Measurements from ENCODE around the gene GARIN5A.
"Not testable (repeated sequence)": the region's sequence is repeated elsewhere in the genome, so short reads cannot be mapped to it uniquely, and the experiment has no call there.

GARIN5A gene

DNA sequence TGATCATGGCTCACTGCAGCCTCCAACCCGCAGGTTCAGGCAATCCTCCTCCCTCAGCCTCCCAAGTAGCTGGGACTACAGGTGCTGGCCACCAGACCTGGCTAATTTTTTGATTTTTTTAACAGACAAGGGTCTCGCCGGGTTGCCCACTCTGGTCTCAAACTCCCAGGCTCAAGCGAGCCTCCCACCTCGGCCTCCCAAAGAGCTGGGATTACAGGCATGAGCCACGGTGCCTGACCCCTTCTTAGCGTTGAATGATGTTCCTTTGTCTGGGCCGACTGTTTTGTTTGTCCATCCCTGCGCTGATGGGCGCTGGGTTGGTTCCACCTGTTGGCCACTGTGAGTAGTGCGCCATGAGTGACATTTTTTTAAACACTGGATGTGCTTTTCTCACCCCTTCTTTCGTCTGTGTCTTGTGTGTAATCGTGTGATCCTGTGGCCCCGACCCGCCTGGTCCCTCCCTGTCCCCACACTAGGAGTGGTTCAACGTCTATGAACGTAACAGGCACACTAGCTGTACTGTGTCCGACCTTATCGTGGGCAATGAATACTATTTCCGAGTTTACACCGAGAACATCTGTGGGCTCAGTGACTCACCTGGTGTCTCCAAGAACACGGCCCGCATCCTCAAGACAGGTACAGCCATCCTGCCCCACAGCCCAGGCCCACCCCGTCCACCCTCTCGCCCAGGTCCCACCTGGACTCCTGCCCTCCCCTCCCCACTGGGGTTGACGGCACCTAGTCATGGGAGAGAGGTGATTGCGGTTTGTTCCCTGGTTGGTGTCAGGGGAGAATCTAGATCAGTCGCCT is 15.4 kb downstream of the GARIN5A start:
- DNase-seq: peak; percentile 46

DNA sequence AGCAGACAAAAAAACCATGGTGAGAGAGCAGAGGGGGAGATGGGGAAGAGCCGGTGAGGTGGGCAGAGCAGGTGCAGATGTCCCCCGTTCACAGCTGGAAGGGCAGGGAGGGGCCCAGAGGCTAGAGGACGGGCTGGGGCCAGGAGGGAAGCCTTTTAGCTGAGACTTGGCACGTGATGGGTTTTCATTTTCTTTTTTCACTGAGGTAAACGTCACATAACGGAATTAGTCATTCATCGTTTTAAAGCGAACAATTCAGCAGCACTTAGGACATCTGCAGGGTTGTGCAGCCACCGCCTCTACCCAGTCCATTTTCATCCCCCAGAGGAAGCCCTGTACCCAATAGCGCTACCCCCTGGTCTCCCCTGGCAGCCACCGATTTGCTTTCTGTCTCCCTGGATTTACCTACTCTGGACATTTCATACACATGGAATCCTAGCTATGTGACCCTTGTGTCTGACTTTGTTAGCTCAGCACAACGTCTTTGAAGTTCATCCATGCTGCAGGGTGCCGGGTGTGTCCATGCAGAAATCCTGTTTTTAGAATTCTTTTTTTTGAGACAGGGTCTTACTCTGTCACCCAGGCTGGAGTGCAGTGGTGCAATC is 16.4 kb downstream of the GARIN5A start:
- DNase-seq: no peak

DNA sequence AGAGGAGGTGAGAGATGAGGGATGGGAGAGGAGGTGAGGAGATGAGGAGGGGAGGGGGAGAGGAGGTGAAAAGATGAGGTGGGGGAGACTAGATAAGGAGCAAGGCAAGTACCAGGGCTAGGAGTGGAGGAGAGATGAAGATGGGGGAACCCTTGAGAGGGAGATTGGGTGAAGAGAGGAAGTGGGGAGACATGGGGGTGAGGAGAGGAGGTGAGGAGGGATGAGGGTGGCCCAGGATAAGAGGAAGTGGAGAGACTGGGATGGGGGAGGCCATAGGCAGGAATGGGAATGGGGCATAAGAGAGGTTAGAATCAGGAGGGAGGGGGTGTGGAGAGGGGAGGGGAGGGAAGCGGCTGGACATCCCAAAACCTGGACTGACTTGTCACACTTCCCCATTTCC is 17.0 kb downstream of the GARIN5A start:
- no peak for DNase-seq

DNA sequence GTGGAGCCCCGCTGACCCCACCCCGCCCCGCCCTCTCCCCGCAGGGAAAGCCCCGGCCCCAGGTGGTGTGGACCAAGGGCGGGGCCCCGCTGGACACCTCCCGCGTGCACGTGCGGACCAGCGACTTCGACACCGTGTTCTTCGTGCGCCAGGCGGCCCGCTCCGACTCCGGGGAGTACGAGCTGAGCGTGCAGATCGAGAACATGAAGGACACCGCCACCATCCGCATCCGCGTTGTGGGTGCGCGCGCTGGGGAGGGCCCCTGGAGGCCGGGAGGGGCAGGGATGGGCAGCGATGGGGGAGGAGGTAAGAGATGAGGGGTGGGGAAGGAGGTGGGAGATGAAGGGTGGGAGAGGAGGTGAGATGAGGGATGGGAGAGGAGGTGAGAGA is 17.6 kb downstream of the GARIN5A start:
- no peak for DNase-seq

DNA sequence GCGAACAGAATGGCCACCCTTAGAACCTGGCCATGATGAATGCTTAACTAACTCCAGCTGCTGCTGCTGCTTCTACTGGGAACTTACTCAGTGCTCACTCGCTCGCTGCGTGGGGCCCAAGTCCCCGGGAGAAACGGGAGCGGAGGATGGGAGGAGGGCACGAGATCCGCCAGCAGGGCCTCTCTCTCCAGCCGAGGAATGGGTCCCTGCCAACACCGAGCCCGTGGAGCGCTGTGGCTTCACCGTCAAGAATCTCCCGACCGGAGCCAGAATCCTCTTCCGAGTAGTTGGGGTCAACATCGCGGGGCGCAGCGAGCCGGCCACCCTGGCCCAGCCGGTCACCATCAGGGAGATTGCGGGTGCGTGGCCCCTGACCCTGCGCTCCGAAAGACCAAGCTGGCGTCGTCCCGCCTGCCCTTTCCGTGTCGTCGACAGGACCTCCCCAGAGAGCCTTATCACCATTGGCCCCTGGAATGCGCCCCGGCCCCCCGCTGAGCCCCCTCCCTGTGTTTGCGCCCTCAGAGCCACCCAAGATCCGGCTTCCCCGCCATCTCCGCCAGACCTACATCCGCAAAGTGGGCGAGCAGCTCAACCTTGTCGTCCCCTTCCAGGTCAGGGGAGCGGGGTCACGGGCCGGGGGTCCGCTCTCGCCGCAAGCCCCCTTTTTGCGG is 18.1 kb downstream of the GARIN5A start:
- DNase-seq: no peak

DNA sequence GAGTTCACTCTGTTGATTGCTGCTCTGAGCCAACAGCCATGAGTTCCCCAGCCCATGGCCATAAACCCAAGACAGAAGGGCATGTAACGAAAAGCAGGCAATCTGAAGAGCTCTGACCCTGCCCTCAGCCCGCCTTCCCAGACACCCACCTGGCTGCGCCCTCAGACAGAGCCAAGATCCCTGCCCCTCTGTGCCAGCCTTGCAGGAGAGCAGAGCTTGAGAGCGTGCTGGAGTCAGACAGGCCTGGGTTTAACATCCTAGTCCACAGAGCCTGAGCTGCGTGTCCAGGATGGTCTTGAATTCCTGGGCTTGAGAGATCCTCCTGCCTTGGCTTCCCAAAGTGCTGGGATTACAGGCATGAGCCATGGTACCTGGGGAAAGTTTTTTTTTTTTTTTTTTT is 19.3 kb downstream of the GARIN5A start:
- DNase-seq: no peak

DNA sequence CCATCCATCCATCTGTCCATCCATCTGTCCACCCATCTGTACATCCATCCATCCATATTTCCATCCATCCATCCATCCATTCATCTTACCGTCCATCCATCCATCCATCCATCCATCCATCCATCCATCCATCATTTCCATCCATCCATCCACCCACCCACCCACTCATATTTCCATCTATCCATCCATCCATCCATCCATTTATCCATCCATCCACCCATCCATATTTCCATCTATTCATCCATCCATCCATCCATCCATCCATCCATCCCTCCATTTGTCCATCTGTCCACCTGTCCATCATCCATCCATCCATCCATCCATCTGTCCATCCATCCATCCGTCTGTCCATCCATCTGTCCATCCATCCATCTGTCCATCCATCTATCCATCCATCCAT is 20.7 kb downstream of the GARIN5A start:
- no peak for DNase-seq

DNA sequence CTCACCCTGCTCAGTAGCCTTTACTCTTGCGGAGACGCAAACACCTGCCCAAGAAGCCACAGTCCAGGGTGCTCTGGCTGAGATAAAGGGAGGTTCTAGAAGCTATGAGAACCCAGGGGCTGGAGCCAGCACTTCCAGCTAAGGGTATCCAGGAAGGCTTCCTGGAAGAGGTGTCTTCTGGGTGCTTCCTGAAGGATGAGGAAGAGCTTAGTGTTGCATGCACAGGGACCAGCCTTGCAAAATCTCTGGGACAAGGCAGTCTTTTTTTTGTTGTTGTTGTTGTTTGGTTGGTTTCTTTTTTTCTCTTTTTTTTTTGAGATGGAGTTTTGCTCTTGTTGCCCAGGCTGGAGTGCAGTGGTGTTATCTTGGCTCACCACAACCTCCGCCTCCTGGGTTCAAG is 23.4 kb downstream of the GARIN5A start:
- DNase-seq: no peak

DNA sequence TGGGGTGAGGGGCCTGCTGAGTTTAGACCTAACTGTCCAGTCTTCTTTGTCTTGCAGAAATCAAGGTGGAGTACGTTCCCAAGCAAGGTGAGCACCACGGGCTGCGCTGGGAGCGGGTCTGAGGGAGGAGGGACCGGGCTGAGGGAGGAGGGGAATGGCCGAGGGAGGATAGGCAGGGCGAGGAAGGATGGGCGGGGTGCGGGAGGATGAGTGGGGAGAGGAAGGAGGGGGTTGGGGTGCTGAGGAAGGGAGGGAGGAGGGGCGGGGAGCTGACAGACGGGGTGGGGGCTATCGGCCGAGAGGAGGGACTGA is 25.5 kb downstream of the GARIN5A start:
- no peak for DNase-seq

DNA sequence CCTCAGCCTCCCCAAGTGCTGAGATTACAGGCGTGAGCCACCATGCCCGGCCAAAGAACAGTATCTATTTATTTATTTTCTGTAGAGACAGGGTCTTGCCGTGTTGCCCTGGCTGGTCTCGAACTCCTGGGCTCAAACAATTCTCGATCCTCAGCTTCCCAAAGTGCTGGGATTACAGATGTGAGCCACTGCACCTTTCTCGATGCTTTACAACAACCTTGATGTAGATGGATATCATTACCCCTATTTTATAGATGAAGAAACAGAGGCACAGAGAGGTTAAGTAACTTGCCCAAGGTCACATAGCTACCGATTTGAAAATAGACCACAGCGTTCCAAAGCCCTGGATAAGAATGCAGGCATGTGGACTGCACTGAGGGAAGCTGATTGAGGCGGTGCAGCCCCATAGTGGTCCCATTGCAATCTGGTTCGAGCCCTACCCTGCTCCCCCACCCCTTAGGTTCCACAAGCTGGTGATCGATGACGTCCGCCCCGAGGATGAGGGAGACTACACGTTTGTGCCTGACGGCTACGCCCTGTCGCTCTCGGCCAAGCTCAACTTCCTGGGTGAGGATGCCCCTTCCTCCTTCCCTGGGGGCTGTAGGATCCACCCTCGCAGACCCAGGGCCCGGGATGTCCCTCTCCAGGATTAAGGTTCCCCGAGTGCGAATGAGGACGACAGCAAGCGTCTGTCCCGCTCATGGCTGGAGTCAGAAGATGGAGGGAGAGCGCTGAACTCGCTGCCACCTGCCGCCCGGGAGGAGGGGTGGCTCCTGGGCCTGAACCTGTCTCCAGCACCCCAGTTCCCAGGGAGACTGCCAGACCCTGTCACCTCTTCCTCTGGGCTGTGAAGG is 26.1 kb downstream of the GARIN5A start:
- no peak for DNase-seq

DNA sequence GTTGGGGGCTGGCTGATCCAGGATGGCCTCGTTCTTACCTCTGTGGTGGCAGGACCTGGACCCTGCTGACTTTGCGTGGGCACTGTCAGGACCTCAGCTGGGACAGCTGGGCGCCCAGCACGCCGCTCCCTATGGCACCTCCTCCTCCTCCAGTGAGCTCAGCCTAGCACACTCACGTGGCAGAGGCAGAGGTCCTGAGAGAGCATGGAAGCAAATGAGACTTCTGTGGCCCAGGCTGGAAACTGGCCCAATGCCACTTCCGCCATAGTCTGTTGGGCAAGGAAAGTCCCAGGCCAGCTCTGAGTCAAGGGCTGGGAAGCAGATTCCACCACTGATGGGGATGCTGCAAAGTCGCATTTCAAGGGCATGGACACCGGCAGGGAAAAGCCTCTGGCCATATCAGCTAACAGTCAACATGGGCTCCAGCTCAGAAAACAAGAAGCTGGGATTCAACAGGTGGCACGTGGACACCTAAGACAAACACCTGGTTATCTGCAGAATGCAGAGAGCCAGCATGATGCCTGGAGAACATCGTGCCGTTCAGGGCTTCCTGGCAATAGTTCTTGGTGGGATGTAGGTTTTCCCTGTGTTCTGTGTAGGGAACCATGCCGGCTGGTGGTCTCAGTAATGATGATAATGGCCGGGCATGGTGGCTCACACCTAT is 27.3 kb downstream of the GARIN5A start:
- no peak for DNase-seq

DNA sequence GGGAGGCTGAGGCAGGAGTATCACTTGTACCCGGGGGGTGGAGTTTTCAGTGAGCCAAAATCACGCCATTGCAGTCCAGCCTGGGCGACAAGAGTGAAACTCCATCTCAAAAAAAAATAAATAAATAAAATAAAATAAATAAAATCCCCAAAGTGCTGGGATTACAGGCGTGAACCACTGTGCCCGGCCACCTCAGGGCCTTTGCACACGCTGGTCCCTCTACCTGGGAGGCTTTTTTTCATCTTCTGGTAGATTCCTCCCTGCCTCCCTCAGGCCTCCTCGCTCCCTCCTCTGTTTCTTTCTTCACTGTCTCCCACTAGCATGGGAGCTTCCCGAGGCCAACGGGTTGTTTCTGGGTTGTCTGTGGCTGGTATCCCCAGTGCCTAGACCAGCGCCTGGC is 28.9 kb downstream of the GARIN5A start:
- DNase-seq: no peak

DNA sequence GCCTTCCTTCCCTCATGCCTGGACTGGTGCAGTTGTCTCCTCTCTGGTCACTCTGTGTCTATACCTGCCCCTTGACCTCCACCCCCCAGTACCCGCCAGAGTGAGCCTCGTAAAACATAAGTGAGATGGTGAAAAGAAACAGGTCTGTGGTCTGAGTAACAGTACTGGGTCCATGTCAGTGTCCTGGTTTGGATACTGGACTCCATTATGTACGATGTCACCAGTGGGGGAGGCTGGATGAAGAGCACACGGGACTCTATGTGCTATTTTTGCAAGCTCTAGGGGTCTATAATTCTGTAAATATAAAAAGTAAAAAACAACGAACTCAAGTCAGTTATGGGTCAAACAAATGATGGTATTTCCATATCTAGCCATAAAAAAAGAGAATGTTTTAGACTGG is 29.6 kb downstream of the GARIN5A start:
- no peak for DNase-seq

DNA sequence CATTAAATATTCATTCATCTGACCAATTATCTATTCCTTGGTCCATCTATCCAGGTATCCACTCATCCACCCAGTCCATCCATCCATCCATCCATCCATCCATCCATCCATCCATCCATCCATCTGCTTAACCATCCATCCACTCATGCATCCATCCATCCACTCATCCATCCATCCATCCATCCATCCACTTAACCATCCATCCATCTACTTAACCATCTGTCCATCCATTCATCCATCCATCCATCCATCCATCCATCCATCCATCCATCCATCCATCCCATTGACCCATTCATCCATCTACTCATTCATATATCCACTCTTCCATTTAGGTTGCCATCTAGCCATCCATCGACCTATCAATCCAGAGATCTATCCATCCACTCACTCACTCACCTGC is 32.6 kb downstream of the GARIN5A start:
- DNase-seq: no peak

DNA sequence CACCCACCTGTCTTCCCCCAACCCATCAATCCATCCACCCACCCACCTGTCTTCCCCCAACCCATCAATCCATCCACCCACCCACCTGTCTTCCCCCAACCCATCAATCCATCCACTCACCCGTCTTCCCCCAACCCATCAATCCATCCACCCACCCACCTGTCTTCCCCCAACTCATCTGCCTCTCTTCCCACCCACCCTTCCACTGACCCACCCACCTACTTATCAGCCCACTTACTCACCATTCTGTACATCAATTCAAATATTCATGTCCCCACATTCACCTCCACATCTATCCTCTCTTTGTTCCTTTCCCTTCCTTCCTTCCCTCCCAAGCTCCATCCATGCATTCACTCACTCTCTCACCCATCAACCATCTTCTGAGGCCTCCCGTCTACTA is 37.5 kb downstream of the GARIN5A start:
- DNase-seq: not testable (repeated sequence)

DNA sequence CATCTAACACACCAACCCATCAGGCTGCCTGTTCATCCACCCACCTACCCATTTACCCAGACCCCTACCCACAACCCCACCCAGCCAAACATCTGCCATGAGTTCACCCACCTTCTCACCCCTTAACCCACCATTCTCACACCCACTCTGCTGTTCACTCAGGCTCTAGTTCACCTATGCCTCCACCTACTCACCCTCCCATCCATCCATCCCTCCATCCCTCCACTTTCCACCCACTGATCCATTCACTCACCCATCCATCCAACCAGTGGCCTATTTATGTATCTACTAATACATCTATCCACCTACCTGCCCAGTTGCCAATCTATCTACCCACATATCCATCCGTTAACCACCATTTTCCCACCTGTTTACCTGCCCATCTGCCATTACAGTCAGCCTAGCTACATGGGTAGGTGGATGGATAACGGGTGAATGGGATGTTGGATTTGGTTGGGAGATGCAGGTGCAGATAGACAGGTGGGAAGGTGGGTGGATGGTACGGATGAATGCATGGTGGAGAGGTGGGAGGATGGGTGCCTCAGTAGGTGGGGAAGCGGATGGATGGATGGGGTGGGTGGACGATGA is 38.7 kb downstream of the GARIN5A start:
- DNase-seq: no peak

DNA sequence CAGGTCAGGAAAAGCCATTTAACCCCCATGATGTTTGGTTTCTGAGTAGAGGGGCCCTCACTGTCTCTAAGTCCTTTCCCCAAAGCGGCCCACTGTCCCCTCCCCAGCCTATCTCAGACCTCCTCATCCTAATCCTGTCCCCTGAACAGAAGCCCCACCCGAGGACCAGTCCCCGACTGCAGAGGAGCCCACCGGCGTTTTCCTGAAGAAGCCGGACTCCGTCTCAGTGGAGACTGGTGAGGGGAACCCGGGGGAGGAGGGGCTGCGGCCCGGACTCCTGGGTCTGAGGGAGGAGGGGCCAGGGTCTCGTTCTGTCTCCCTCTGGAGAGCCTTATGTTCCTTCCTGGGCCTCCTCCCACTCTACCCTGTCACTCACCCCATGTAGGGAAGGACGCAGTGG is 41.0 kb downstream of the GARIN5A start:
- no peak for DNase-seq

DNA sequence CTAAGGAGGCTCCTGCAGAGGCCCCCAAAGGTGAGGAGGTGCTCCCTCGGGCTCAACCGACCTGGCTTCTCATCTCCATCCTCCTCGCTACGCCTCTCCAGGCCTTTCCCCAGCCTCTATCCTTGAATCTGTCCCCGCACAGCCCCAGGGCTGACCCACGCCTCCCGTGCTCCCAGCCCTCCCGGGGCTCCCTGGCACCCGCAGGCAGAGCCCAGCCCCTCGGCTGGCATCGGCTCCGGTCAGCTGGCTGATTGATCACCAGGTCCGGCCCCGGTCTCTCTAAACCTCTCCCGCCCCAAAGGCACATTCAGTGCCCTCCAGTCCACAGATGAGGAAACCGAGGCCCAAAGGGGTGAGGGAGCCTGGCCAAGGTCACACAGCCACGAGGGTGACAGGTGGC is 41.4 kb downstream of the GARIN5A start:
- DNase-seq: no peak

DNA sequence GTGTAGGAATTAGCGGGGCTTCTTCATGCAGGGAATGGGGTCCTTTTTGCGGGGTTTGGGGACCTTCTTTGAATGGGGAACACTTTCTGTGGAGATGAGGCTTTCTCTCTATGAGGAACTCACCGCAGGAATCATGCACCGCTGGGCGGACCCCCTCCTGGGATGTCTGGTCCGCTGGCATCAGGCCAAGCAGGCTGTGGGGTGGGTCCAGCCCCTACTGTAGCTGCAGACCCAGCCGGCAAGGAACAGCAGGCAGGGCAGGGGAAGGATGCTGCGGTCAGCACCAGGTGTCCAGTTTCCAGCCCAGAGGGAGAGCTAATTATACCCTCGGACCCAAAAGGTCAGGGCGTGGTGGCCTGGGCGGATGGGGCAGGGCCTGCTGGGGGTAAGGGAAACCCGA is 42.1 kb downstream of the GARIN5A start:
- DNase-seq: no peak

DNA sequence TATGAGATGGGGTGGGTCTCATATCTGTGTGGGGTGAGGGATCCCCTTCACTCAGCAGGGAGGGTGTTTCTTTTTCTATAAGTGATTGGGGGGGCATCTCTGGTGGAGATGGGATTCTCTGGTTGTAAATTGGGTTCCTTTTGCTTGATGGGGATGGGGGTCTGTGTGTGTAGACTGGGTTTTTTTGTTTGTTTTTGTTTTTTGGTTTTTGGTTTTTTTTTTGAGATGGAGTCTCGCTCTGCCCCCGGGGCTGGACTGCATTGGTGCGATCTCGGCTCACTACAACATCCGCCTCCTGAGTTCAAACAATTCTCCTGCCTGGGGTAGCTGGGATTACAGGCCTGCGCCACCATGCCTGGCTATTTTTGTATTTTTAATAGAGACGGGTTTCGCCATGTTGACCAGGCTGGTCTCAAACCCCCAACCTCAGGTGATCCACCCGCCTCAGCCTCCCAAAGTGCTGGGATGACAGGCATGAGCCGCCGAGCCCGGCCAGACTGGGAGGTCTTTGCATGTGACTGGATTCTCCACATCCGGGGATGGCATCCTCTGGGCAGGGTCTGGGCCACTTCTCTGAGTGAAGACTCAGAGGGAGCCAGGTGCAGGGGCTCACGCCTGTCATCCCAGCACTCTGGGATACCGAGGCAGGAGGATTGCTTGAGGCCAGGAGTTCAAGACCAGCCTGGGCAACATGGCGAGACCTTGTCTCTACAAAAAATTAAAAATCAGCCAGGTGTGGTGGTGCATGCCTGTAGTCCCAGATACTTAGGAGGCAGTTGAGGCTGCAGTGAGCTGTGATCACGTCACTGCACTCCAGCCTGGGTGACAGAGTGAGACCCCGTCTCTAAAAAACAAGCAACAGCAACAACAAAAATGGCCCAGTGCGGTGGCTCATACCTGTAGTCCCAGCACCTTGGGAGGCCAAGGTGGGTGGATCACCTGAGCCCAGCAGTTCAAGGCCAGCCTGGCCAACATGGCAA is 43.2 kb downstream of the GARIN5A start:
- no peak for DNase-seq

Measured in DMS79 treated with DMSO at 0.1 percent for 48 hours (cell line).